Type B pancreatic cell (in vitro differentiated cells): Measurements from ENCODE around the gene PARD3. TPM values are rescaled to one million over a fixed set of nuclear protein-coding genes. Genes with fewer than 3 reads are reported as not detected.

Experiments
- DNase-seq: peaks from one replicate; pipeline ENCODE4 v3.0.0; 2021; ENCODE audit warnings: mixed read lengths; ENCODE audit not compliant: unreplicated experiment; ENCODE audit errors: extremely low spot score
- H3K27ac Mint-ChIP-seq: 2 replicates; pipeline ENCODE4 v1.8.0; 2021; ENCODE audit warnings: mild to moderate bottlenecking, mixed read lengths
- H3K27me3 Mint-ChIP-seq: 2 replicates; pipeline ENCODE4 v1.8.0; 2021; ENCODE audit warnings: mixed read lengths
- H3K36me3 Mint-ChIP-seq: 2 replicates; pipeline ENCODE4 v1.8.0; 2021; ENCODE audit warnings: mixed read lengths
- H3K4me1 Mint-ChIP-seq: one replicate; pipeline ENCODE4 v1.8.0; 2021; ENCODE audit warnings: mixed read lengths; ENCODE audit not compliant: unreplicated experiment
- H3K4me3 Mint-ChIP-seq: 2 replicates; pipeline ENCODE4 v1.8.0; 2021; ENCODE audit warnings: mild to moderate bottlenecking, mixed read lengths
- H3K9me3 Mint-ChIP-seq: 2 replicates; pipeline ENCODE4 v1.8.0; 2021; ENCODE audit warnings: mixed read lengths
- CTCF ChIP-seq: fragments of 200-600 bp; sonication (generic); conservative IDR thresholded peaks from 2 replicates; pipeline ENCODE4 v1.5.0; 2021; ENCODE audit warnings: antibody characterized with exemption, mild to moderate bottlenecking
- total RNA-seq: library from RNA; stranded (reverse); gene quantifications from 2 replicates; pipeline ENCODE4 v1.2.1, GENCODE V29; 2021; ENCODE audit warnings: low replicate concordance

The PARD3 gene
- total RNA-seq, 1 donor from 2014 or later: 52.3 TPM

- peaks cover 37% of the 10 kb centered on the region for H3K4me1 Mint-ChIP-seq
- H3K4me3 Mint-ChIP-seq: no peak overlapping the region
- no peak overlapping the region for H3K27ac Mint-ChIP-seq
- TF ChIP-seq CTCF: no peak
- H3K27me3 Mint-ChIP-seq: no peaks in the 10 kb centered on the region
- no peak for DNase-seq
- peaks cover 12% of the 10 kb centered on the region for H3K9me3 Mint-ChIP-seq
- H3K36me3 Mint-ChIP-seq: peaks cover 23% of the 10 kb centered on the region
Observed at GRCh38 chr10:34112171-34112782, 702.8 kb downstream of the PARD3 start.

GRCh38 chr10:34111179-34111578, 703.9 kb downstream of the PARD3 start:
- H3K9me3 Mint-ChIP-seq: peaks cover 12% of the 10 kb centered on the region
- no peaks in the 10 kb centered on the region for H3K27me3 Mint-ChIP-seq
- peaks cover 27% of the 10 kb centered on the region for H3K4me1 Mint-ChIP-seq
- DNase-seq: no peak
- no peak overlapping the region for H3K4me3 Mint-ChIP-seq
- peaks cover 23% of the 10 kb centered on the region for H3K36me3 Mint-ChIP-seq
- no peak overlapping the region for H3K27ac Mint-ChIP-seq
- no peak for TF ChIP-seq CTCF

GRCh38 chr10:34109952-34110702, 705.0 kb downstream of the PARD3 start:
- peaks cover 21% of the 10 kb centered on the region for H3K36me3 Mint-ChIP-seq
- no peaks in the 10 kb centered on the region for H3K27me3 Mint-ChIP-seq
- H3K4me3 Mint-ChIP-seq: no peak overlapping the region
- no peak for DNase-seq
- H3K9me3 Mint-ChIP-seq: peaks cover 12% of the 10 kb centered on the region
- no peak overlapping the region for H3K27ac Mint-ChIP-seq
- no peak for TF ChIP-seq CTCF
- H3K4me1 Mint-ChIP-seq: peaks cover 23% of the 10 kb centered on the region

- Mint-ChIP-seq H3K36me3 (peaks cover 17% of the 10 kb centered on the region), H3K27ac (no peak overlapping the region), H3K4me3 (no peak overlapping the region), H3K9me3 (peaks cover 12% of the 10 kb centered on the region), H3K27me3 (no peaks in the 10 kb centered on the region), H3K4me1 (peaks cover 22% of the 10 kb centered on the region)
- TF ChIP-seq CTCF: no peak
- no peak for DNase-seq
Observed at GRCh38 chr10:34109495-34109894, 705.6 kb downstream of the PARD3 start.

GRCh38 chr10:34107626-34108516, 707.2 kb downstream of the PARD3 start:
- no peak overlapping the region for H3K27ac Mint-ChIP-seq
- H3K27me3 Mint-ChIP-seq: no peaks in the 10 kb centered on the region

More at GRCh38 chr10:34107626-34108516, 707.2 kb downstream of the PARD3 start:
- Mint-ChIP-seq H3K4me3 (no peak overlapping the region), H3K36me3 (peaks cover 13% of the 10 kb centered on the region), H3K9me3 (peaks cover 8% of the 10 kb centered on the region), H3K4me1 (peaks cover 14% of the 10 kb centered on the region)
- TF ChIP-seq CTCF: no peak
- DNase-seq: no peak
